Measurements from ENCODE around the gene QARS1.

The QARS1 gene

DNA sequence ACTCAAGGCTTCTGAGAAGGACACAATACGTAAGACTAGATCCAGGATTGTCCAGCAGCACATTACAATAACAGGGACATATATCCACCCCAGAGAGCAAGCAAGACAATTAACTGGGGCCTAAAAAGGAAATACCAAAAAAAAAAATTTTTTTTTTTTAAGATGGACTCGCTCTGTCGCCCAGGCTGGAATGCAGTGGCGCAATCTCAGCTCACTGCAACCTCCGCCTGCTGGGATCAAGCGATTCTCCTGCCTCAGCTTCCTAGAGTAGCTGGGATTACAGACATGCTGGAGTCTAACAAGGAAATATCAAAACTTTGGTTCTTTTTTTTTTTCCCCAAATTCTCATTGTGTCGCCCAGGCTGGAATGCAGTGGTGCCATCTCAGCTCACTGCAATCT lies 46.5 kb downstream of the QARS1 start:
- Histone ChIP-seq H3K4me3 (ENCODE audit: low read length) (no peak overlapping the region), H3K36me3 (ENCODE audit: insufficient read depth, low read length) (peaks cover 63% of the 10 kb centered on the region), H3K9me3 (ENCODE audit: low read length) (no peaks in the 10 kb centered on the region), H3K4me1 (ENCODE audit: insufficient read depth, low read length) (no peaks in the 10 kb centered on the region), H2AFZ (ENCODE audit: low read depth, low read length) (no peak overlapping the region), H3K27me3 (ENCODE audit: insufficient read depth, low read length) (no peaks in the 10 kb centered on the region)

DNA sequence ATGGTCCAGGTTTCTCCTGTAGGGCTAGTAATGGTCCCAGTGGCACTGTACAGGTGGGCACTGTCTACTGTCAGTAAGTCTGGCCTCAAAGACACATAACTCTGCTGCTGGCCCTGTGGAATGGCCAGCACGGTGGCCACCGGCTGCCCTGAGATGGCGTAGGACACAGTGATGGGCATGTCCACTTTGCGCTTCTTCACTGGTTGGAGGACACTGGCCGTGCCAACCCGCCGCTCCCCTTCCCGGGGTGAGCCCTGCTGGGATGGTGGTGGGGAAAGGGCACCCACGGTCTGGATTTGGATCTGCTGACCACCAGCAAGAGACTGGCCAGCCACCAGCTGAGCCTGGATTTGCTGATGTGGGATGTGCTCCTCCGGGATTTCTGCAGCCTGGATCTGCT lies 47.3 kb downstream of the QARS1 start:
- Histone ChIP-seq H3K36me3 (ENCODE audit: insufficient read depth, low read length) (peaks cover 65% of the 10 kb centered on the region), H3K4me3 (ENCODE audit: low read length) (no peak overlapping the region), H2AFZ (ENCODE audit: low read depth, low read length) (no peak overlapping the region), H3K9me3 (ENCODE audit: low read length) (no peaks in the 10 kb centered on the region), H3K4me1 (ENCODE audit: insufficient read depth, low read length) (no peaks in the 10 kb centered on the region), H3K27me3 (ENCODE audit: insufficient read depth, low read length) (no peaks in the 10 kb centered on the region)

DNA sequence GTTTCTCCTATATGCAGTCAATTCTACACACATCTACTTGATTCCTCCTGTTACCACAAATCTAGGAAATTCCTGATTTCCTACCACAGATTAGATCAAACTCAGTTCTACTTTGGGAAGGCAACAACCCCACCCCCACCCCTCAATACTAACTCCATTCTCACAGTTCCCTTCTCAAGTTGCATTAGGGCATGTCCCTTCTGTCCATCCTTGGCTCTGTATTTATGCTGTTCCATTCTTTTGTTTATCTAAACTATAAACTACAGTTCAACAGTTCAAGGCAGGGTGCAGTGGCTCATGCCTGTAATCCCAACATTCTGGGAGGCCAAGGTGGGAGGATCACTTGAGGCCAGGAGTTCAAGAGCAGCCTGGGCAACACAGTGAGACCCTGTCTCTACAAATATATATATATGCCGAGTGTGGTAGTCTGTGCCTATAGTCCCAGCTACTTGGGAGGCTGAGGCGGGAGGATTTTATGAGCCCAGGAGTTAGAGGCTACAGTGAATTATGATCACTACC lies 50.2 kb downstream of the QARS1 start:
- peaks cover 62% of the 10 kb centered on the region for H3K36me3 ChIP-seq (ENCODE audit: insufficient read depth, low read length)
- H3K4me3 ChIP-seq (ENCODE audit: low read length) = no peak overlapping the region
- no peaks in the 10 kb centered on the region for H3K4me1 ChIP-seq (ENCODE audit: insufficient read depth, low read length)
- no peaks in the 10 kb centered on the region for H3K9me3 ChIP-seq (ENCODE audit: low read length)
- H3K27me3 ChIP-seq (ENCODE audit: insufficient read depth, low read length) = no peaks in the 10 kb centered on the region
- no peak overlapping the region for H2AFZ ChIP-seq (ENCODE audit: low read depth, low read length)

DNA sequence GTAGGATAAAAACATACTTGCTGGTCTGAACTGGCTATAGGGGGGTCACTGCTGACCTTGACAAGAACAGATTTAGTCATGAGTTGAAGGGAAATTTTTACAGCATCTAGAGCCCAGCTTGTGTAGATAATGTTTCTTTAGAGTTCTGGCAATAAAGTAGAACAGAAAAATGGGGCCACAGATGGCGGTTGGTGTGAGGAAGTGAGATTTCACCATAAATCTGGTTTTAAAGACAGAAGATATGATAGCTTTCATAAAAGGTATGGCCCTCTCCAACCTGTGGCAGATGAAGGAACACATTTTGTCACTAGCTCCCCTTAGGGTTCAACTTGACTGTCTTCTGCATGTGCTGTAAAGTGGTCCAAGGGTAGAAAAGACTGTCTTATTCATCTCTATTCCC lies 51.0 kb downstream of the QARS1 start:
- Histone ChIP-seq H3K36me3 (ENCODE audit: insufficient read depth, low read length) (peaks cover 60% of the 10 kb centered on the region), H3K4me1 (ENCODE audit: insufficient read depth, low read length) (no peaks in the 10 kb centered on the region)

More for the DNA sequence above, 51.0 kb downstream of the QARS1 start:
- Histone ChIP-seq H2AFZ (ENCODE audit: low read depth, low read length) (no peak overlapping the region), H3K27me3 (ENCODE audit: insufficient read depth, low read length) (no peaks in the 10 kb centered on the region), H3K4me3 (ENCODE audit: low read length) (no peak overlapping the region), H3K9me3 (ENCODE audit: low read length) (no peaks in the 10 kb centered on the region)

All from neuron (in vitro differentiated cells).